GM12874 (cell line): ENCODE results near the gene FARSB.

Experiments
- CTCF ChIP-seq: IDR thresholded peaks from 2 replicates; pipeline ENCODE4 v1.5.1; 2011; ENCODE audit warnings: low read depth, mild to moderate bottlenecking, control low read depth, low read length, moderate library complexity; ENCODE audit not compliant: insufficient read depth

The FARSB gene

GRCh38 chr2:222641336-222641735 is 14.6 kb downstream of the FARSB start:
- TF ChIP-seq CTCF: no peak

DNA sequence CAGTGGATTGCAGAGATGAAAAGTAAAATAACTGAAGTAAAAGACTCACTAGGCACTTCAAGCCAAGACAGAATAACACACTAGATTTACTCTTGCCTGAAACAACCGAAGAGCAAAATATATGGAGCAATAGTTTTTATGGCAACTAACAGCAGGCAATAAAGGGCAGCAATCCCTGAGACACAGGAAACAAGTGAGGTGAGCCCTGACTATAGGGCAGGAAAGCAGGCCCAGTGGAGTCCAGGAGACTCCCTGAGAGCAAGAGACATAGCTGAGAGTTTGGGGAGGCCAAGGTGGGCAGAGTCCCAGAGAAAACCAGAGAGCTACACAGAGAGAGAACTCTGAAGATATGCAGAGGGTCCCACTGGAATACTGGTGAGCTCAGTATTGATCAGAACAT is 18.8 kb downstream of the FARSB start:
- no peak for TF ChIP-seq CTCF

DNA sequence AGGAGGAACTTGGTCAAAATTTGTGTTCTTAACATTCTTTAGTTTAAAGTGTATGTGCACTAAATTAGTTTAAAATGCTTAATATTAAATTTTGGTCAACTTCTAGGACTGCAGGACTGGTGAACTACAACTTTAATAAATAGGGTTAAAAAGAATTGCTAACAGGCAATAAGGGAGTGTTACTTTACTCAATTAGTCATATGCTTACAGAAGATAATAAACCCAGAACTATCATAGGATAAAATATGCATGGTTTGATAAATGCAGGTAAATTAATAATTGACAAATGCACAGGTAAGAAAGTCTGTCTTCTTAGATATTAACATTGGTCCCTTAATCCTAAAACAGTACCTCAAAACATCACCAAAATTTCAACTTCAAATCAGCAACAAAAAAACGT is 20.6 kb downstream of the FARSB start:
- no peak for TF ChIP-seq CTCF

GRCh38 chr2:222627764-222628163 is 28.1 kb downstream of the FARSB start:
- TF ChIP-seq CTCF: no peak

DNA sequence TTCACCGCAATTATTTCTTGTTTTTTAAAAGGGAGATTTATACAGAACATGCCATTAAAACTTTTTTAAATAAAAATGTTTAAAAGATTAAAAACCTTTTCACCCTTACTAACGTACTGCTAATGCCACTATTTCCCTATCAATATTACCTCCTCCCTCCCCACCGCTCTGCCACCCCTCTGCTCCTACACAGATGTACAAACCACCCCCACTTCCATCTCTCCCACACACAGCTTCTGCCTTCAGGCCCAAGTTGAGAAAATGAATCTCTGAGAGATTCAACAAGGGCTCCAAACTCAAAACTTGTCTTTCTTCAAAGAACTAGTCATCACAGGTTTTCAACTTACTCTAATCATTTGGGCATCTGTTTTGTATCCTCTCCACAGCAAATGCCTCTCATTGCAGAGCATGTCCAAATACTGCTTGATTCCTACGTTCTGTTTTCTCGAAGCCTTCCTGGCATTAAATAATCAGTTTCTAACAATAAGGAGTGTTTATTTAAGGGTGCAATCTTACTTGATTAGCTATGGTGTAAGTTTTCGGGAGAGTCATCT is 32.1 kb downstream of the FARSB start:
- TF ChIP-seq CTCF: no peak

- no peak for TF ChIP-seq CTCF
Observed at GRCh38 chr2:222622910-222623309, 33.0 kb downstream of the FARSB start.

DNA sequence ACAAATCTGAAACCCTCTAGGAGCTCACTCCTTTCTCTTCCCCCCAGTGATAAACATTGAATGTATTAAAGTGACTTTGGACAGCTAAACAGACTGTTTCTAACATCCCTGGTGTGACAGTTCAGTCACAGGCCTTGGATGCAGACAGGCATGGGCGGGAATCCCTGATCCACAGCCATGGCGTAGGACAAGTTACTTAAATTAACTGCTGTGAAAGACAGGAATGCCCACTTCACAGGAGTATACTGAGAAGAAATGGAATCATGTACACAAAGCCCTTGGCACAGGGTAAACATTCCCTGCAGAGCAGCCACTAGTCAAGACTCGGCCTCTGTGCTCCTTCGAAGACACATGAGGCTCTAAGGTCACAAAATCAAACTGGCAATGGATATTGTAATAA is 34.0 kb downstream of the FARSB start:
- no peak for TF ChIP-seq CTCF
